RPMI8226 (cell line): ENCODE results near the gene TMEM37.

Experiments
- DNase-seq: peaks from one replicate; pipeline ENCODE4 v3.0.0-alpha.2; 2015

Gene TMEM37

GRCh38 chr2:119461811-119462210 is 30.2 kb downstream of the TMEM37 start:
- DNase-seq, result no peak

- DNase-seq, result no peak
These were observed 30.9 kb downstream of the TMEM37 start for GRCh38 chr2:119462574-119462973.

GRCh38 chr2:119463136-119463535 is 31.5 kb downstream of the TMEM37 start:
- DNase-seq, result no peak

GRCh38 chr2:119463990-119464389 is 32.3 kb downstream of the TMEM37 start:
- DNase-seq, result no peak

- DNase-seq, result peak; percentile 32
These were observed 33.3 kb downstream of the TMEM37 start for GRCh38 chr2:119464981-119465380.

- no peak for DNase-seq
These were observed 34.0 kb downstream of the TMEM37 start for GRCh38 chr2:119465687-119466086.

- DNase-seq, result no peak
These were observed 34.7 kb downstream of the TMEM37 start for GRCh38 chr2:119466373-119466772.

- no peak for DNase-seq
These were observed 36.7 kb downstream of the TMEM37 start for GRCh38 chr2:119468154-119468955.

GRCh38 chr2:119469131-119469530 is 37.5 kb downstream of the TMEM37 start:
- no peak for DNase-seq

GRCh38 chr2:119469661-119470297 is 38.1 kb downstream of the TMEM37 start:
- DNase-seq, result peak; percentile 12

- no peak for DNase-seq
These were observed 41.1 kb downstream of the TMEM37 start for GRCh38 chr2:119472749-119473148.

- no peak for DNase-seq
These were observed 42.1 kb downstream of the TMEM37 start for GRCh38 chr2:119473621-119474370.

GRCh38 chr2:119474371-119475224 is 42.9 kb downstream of the TMEM37 start:
- DNase-seq, result no peak

- DNase-seq, result peak; percentile 34
These were observed 43.7 kb downstream of the TMEM37 start for GRCh38 chr2:119475225-119475856.

- DNase-seq, result no peak
These were observed 44.2 kb downstream of the TMEM37 start for GRCh38 chr2:119475857-119476244.

GRCh38 chr2:119476301-119477112 is 44.9 kb downstream of the TMEM37 start:
- peak; percentile 53 for DNase-seq

- DNase-seq, result no peak
These were observed 45.5 kb downstream of the TMEM37 start for GRCh38 chr2:119477113-119477505.

GRCh38 chr2:119478188-119478977 is 46.7 kb downstream of the TMEM37 start:
- DNase-seq, result no peak

- DNase-seq, result no peak
These were observed 47.3 kb downstream of the TMEM37 start for GRCh38 chr2:119478978-119479295.

- DNase-seq, result no peak
These were observed 48.5 kb downstream of the TMEM37 start for GRCh38 chr2:119480184-119480583.

- no peak for DNase-seq
These were observed 49.1 kb downstream of the TMEM37 start for GRCh38 chr2:119480718-119481142.
